ENCODE results near the gene PILRA.

DNA sequence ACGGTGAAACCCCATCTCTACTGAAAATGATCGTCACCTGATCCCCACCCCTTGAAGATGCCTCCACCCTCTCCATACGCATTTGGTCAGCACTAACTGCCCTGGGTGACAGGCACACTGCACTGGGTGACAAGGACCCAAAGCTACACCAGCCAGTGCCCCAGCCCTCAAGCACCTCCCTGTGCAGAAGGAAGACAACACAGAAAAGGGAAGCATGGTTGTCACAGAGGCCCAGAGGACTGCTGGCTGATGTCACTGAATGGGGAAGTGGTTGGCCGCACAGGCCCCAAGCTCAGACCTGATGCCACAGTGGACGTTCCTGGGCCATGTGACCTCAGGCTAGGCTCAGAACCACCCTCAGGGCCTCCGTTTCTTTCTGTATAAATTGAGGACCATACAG, 4.2 kb upstream of the PILRA start:
- TF ChIP-seq, protein P1, sequence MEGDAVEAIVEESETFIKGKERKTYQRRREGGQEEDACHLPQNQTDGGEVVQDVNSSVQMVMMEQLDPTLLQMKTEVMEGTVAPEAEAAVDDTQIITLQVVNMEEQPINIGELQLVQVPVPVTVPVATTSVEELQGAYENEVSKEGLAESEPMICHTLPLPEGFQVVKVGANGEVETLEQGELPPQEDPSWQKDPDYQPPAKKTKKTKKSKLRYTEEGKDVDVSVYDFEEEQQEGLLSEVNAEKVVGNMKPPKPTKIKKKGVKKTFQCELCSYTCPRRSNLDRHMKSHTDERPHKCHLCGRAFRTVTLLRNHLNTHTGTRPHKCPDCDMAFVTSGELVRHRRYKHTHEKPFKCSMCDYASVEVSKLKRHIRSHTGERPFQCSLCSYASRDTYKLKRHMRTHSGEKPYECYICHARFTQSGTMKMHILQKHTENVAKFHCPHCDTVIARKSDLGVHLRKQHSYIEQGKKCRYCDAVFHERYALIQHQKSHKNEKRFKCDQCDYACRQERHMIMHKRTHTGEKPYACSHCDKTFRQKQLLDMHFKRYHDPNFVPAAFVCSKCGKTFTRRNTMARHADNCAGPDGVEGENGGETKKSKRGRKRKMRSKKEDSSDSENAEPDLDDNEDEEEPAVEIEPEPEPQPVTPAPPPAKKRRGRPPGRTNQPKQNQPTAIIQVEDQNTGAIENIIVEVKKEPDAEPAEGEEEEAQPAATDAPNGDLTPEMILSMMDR (IDR thresholded peaks at IDR 0.05): no peak
- TF ChIP-seq POLR2A (IDR thresholded peaks at IDR 0.05): no peak
- no peak for TF ChIP-seq POLR2AphosphoS5 (IDR thresholded peaks at IDR 0.05; ENCODE audit: insufficient read depth in 1 of 2, low read depth in 1 of 2)

All from vagina (tissue), 2 donors.